Naive thymus-derived CD8-positive, alpha-beta T cell (primary cell): ENCODE results near the gene YWHAB. TPM values are rescaled to one million over a fixed set of nuclear protein-coding genes. Genes with fewer than 3 reads are reported as not detected.

Experiments used
- ATAC-seq, 2 donors: fragments of 150-1000 bp; cut with Tn5 transposase in 1 of 2; sonication (Bioruptor Pico), chemical (Tn5 transposase) in 1 of 2; 1 replicate in 1 of 2; 2 replicates in 1 of 2; pipeline ENCODE4 v1.10.0; 2021; ENCODE audit warnings: mild to moderate bottlenecking in 2 of 2, moderate library complexity in 2 of 2
- POLR2A ChIA-PET: fragments of 350-600 bp; sonication (Branson Sonifier 250); formaldehyde crosslinking; loops from one replicate; lab custom pipeline; 2021; ENCODE audit warnings: antibody characterized with exemption; lab: Charles Lee
- DNase-seq, 10 donors: peaks; one replicate each; pipeline versions ENCODE4 v3.0.0 to v3.0.0-alpha.2; 2020 to 2022
- H3K27ac Mint-ChIP-seq, 10 donors: one replicate each; pipeline ENCODE4 v1.8.0; 2020 to 2022; ENCODE audit warnings: mild to moderate bottlenecking in 10 of 10, mixed read lengths in 10 of 10, moderate library complexity in 4 of 10, inconsistent platforms in 1 of 10
- H3K27me3 Mint-ChIP-seq, 5 donors: one replicate each; pipeline ENCODE4 v1.8.0; 2021 to 2022; ENCODE audit warnings: mixed read lengths in 5 of 5
- H3K36me3 Mint-ChIP-seq, 3 donors: one replicate each; pipeline ENCODE4 v1.8.0; 2020 to 2022; ENCODE audit warnings: mixed read lengths in 3 of 3, mild to moderate bottlenecking in 2 of 3, inconsistent platforms in 1 of 3
- H3K4me1 Mint-ChIP-seq, 4 donors: one replicate each; pipeline ENCODE4 v1.8.0; 2021 to 2022; ENCODE audit warnings: mixed read lengths in 4 of 4
- H3K4me3 Mint-ChIP-seq, 10 donors: one replicate each; pipeline ENCODE4 v1.8.0; 2020 to 2022; ENCODE audit warnings: mild to moderate bottlenecking in 10 of 10, mixed read lengths in 10 of 10, moderate library complexity in 6 of 10, inconsistent platforms in 1 of 10
- H3K9me3 Mint-ChIP-seq, 9 donors: one replicate each; pipeline ENCODE4 v1.8.0; 2020 to 2022; ENCODE audit warnings: mixed read lengths in 9 of 9, mild to moderate bottlenecking in 3 of 9, inconsistent platforms in 1 of 9, moderate library complexity in 1 of 9
- polyA plus RNA-seq, 3 donors: library from polyadenylated mRNA; unstranded; fragments of 300-500 nt; fragmentation: Illumina TruSeq; gene quantifications; one replicate each; pipeline ENCODE4 v1.2.3, GENCODE V29; 2021
- total RNA-seq, 8 experiments: library from RNA in 2 of 8; stranded (reverse) in 2 of 8; gene quantifications; one replicate each; pipeline ENCODE4 v1.2.3 and lab custom pipeline; 2021 to 2026

Gene YWHAB
- total and polyA plus RNA-seq, 5 experiments from 2014 or later: 209 to 529 (median 510) TPM

DNA sequence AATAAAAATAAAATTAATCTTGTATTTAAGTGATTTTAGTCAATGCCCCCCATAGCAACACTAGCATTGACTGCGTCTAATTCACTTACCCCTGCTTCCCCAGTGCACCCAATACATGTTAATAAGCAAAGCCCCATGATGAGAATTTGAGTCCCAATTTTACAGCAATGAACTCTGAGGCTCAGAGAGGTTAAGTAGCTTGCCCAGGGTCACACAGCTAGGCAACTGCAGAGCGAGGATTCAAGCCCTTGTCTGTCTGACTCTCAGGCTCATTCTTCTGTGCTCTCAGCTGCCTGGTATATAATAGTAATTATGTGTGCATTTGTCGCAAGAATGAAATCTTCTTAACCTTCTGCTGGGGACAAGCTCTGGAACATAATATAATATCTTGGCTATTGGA, 32.8 kb downstream of the YWHAB start:
- Mint-ChIP-seq H3K27me3 (no peaks in the 10 kb centered on the region), H3K27ac (peak overlapping the region in 2 of 10 donors; percentile 24 to 71)
- POLR2A ChIA-PET: interaction anchor here (0.9 kb wide), 1 partner anchor 9 kb away, joined by 3 read pairs; the partner anchor contains the start of gene PABPC1L

DNA sequence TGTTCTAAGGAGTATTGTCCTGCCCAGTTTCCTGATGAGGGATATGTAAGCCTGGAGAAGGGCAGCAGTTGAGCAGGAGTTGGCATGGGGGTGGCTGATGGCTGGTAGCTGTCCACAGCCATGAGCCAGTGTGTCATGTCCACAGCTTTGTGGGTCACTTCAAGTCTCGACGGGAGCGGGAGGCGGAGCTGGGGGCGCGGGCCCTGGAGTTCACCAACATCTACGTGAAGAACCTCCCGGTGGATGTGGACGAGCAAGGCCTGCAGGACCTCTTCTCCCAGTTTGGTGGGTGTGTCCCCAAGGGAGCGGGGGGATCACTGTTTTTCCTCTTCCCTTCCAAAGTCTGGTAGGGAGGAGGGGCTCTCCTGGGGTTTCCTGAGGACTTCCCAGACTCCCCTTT, 33.3 kb downstream of the YWHAB start:
- Mint-ChIP-seq H3K27ac (peak overlapping the region in 2 of 10 donors; percentile 24 to 71), H3K9me3 (no peaks in the 10 kb centered on the region), H3K4me1 (peaks cover 8 to 15% (median 11%) of the 10 kb centered on the region in 4 donors), H3K4me3 (no peak overlapping the region), H3K27me3 (no peaks in the 10 kb centered on the region), H3K36me3 (peaks cover 0 to 39% (median 11%) of the 10 kb centered on the region in 3 donors)
- DNase-seq (no peak), ATAC-seq (no peak)
- POLR2A ChIA-PET: no interaction called here

More for the DNA sequence above, 32.8 kb downstream of the YWHAB start:
- no peak overlapping the region for H3K4me3 Mint-ChIP-seq
- H3K36me3 Mint-ChIP-seq: peaks cover 0 to 37% (median 11%) of the 10 kb centered on the region in 3 donors
- no peak for DNase-seq
- H3K9me3 Mint-ChIP-seq: no peaks in the 10 kb centered on the region
- no peak for ATAC-seq
- H3K4me1 Mint-ChIP-seq: peaks cover 9 to 18% (median 11%) of the 10 kb centered on the region in 4 donors

DNA sequence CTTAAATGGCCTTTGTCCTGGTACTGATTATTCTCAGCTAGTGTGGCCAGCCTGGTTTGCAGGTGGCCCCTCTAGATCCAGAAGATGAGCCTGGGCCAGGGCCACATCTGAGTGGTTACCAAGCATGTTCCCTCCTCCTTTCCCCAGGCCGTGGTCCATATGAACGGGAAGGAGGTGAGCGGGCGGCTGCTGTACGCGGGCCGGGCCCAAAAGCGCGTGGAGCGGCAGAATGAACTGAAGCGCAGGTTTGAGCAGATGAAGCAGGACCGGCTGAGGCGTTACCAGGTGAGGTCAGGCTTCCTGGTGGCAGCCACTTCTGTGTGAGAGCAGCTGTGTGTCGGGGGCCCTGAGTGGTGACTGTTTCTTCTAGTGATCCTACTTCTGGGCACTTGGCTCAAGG, 35.9 kb downstream of the YWHAB start:
- Mint-ChIP-seq H3K4me3 (no peak overlapping the region), H3K9me3 (no peaks in the 10 kb centered on the region), H3K27me3 (no peaks in the 10 kb centered on the region), H3K4me1 (no peaks in the 10 kb centered on the region), H3K27ac (no peak overlapping the region), H3K36me3 (peaks cover 0 to 46% (median 14%) of the 10 kb centered on the region in 3 donors)
- DNase-seq: no peak
- POLR2A ChIA-PET: no interaction called here
- no peak for ATAC-seq

DNA sequence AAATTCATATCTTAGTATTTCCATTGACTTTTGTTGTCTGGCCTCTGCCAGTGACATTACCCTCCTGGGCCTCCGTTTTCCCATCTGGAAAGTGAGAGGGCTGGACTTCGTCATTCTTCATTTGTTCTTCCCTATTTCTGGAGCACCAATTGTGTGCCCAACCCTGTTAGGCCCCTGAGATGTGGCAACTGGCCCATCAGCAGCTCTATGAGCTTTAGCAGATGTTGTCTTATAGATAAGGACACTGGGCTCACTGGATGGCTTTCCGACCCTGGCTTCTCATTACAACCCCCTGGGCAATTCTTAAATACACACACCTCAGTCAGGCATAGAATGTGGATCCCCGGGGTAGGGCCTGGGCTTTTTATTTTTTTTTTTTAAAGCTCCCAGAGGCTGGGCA, 39.0 kb downstream of the YWHAB start:
- no peak overlapping the region for H3K27ac Mint-ChIP-seq
- POLR2A ChIA-PET: no interaction called here
- H3K4me1 Mint-ChIP-seq: no peaks in the 10 kb centered on the region
- H3K36me3 Mint-ChIP-seq: peaks cover 0 to 38% (median 9%) of the 10 kb centered on the region in 3 donors
- H3K9me3 Mint-ChIP-seq: no peaks in the 10 kb centered on the region
- no peak overlapping the region for H3K4me3 Mint-ChIP-seq
- no peaks in the 10 kb centered on the region for H3K27me3 Mint-ChIP-seq
- ATAC-seq (no peak), DNase-seq (no peak)

DNA sequence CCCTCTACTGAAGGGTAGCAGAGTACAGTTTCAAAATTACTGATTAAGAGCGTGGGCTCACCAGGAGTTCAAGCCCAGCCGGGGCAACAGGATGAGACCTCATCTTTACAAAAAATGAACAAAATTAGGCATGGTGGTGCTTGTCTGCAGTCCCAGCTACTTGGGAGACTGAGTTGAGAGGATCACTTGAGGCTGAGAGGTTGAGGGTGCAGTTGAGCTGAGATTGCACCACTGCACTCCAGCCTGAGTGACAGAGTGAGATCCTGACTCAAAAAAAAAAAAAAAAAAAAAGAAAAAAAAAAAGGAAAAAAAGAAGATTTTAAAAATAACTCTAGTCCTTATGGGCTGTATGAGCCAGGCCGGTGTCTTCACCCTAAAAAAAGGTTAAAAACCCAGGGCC, 43.1 kb downstream of the YWHAB start:
- peaks cover 0 to 1% (median 0%) of the 10 kb centered on the region in 4 donors for H3K4me1 Mint-ChIP-seq
- no peaks in the 10 kb centered on the region for H3K9me3 Mint-ChIP-seq
- ATAC-seq: no peak
- peaks cover 0 to 36% (median 14%) of the 10 kb centered on the region in 3 donors for H3K36me3 Mint-ChIP-seq
- H3K27ac Mint-ChIP-seq: peak overlapping the region in 1 of 10 donors; percentile 27
- DNase-seq: no peak
- no peak overlapping the region for H3K4me3 Mint-ChIP-seq
- H3K27me3 Mint-ChIP-seq: no peaks in the 10 kb centered on the region
- POLR2A ChIA-PET: interaction anchor here (0.7 kb wide), 1 partner anchor 168 kb away, joined by 7 read pairs; no protein-coding TSS in a partner anchor

DNA sequence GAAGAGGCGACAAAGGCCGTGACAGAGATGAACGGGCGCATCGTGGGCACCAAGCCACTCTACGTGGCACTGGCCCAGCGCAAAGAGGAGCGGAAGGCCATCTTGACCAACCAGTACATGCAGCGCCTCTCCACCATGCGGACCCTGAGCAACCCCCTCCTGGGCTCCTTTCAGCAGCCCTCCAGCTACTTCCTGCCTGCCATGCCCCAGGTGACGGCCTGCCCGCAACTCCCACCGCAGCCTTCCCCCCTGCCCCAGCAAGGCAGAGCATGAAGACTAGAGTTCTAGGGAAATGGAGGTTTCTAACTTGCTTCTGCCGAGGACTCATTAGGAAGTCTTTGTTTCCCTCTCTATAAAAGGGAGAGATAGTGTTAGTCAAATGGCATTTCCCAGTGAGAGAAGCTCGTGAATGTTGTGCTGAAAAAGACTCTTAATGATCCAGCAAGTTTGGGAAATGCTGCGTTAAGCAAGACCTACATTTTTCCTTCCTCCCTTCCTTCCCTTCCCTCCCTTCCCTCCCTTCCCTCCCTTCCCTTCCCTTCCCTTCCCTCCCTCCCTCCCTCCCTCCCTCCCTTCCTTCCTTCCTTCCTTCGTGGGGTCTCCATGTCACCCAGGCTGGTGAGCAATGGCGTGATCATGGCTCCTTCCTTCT, 45.1 kb downstream of the YWHAB start:
- H3K4me3 Mint-ChIP-seq: no peak overlapping the region
- DNase-seq (no peak), ATAC-seq (no peak)
- peaks cover 0 to 1% (median 0%) of the 10 kb centered on the region in 4 donors for H3K4me1 Mint-ChIP-seq
- peak overlapping the region in 2 of 10 donors; percentile 48 to 75 for H3K27ac Mint-ChIP-seq
- peaks cover 0 to 27% (median 13%) of the 10 kb centered on the region in 3 donors for H3K36me3 Mint-ChIP-seq
- no peaks in the 10 kb centered on the region for H3K27me3 Mint-ChIP-seq
- POLR2A ChIA-PET: interaction anchor here (0.5 kb wide), 1 partner anchor 17 kb away, joined by 6 read pairs; no protein-coding TSS in a partner anchor
- H3K9me3 Mint-ChIP-seq: no peaks in the 10 kb centered on the region

DNA sequence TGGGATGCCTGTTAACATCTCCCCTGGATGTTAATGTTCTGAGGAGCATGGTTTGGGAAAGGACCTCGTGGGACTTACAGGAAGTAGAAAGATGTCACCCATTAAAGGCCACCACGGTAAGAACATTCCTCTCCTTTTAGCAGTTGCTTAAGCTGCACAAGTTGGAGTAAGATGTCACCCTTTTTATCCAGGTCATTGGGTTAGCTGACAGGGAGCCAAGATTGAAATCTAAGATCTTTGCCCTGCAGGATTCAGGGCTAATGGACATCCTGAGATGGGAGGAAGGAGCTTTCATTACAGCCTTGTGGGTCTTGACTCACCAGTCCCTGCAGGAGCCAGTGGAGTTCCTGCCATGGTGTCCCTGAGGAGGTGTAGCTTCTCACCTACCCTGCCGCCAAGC, 46.4 kb downstream of the YWHAB start:
- Mint-ChIP-seq H3K36me3 (peaks cover 0 to 37% (median 17%) of the 10 kb centered on the region in 3 donors), H3K27ac (no peak overlapping the region), H3K4me1 (peaks cover 0 to 1% (median 0%) of the 10 kb centered on the region in 4 donors), H3K9me3 (no peaks in the 10 kb centered on the region), H3K27me3 (no peaks in the 10 kb centered on the region), H3K4me3 (no peak overlapping the region)
- no peak for ATAC-seq
- POLR2A ChIA-PET: interaction anchor here (0.6 kb wide), 1 partner anchor 44 kb away, joined by 3 read pairs; no protein-coding TSS in a partner anchor
- no peak for DNase-seq

DNA sequence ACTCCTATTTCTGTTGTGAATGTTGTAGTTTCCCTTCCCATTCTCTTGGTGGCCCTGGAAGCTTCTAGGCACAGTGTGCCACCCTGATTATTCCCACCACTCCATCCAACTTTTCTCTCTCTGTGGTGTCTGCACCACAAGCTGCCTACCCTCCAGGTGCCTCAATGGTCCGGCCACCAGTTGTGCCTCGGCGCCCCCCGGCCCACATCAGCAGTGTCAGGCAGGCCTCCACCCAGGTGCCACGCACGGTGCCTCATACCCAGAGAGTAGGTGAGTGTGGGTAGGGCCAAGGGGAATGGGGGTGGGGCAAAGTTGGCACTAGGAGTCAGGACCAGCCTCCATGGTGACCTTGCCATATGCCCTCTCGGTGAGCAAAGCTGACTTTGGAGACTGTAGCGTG, 47.4 kb downstream of the YWHAB start:
- Mint-ChIP-seq H3K27ac (peak overlapping the region in 1 of 10 donors; percentile 37), H3K36me3 (peaks cover 0 to 44% (median 17%) of the 10 kb centered on the region in 3 donors), H3K27me3 (no peaks in the 10 kb centered on the region), H3K9me3 (no peaks in the 10 kb centered on the region), H3K4me1 (peaks cover 0 to 1% (median 0%) of the 10 kb centered on the region in 4 donors), H3K4me3 (no peak overlapping the region)
- POLR2A ChIA-PET: interaction anchor here (0.8 to 1.0 kb wide), 2 partner anchors 8 to 64 kb away, joined by 3 to 4 read pairs; no protein-coding TSS in a partner anchor
- DNase-seq (no peak), ATAC-seq (no peak)

DNA sequence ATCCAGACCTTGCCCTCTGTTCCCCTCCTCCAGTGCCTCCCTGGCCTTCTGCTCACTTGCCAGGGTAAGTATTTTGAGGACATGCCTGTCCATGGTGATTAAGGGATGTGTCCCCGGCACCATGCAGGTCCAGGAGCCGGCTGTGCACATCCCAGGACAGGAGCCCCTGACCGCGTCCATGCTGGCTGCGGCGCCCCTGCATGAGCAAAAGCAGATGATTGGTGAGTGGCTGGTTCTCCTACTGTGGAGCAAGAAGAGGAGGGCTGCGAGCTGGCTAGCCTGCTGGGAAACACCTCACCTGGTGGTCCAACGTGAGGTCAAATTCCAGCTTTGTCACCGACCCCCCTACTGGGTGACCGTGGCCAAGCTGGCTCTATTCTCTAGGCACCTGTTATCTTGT, 51.0 kb downstream of the YWHAB start:
- peaks cover 0 to 59% (median 12%) of the 10 kb centered on the region in 3 donors for H3K36me3 Mint-ChIP-seq
- peaks cover 0 to under 1% (median 0%) of the 10 kb centered on the region in 4 donors for H3K4me1 Mint-ChIP-seq
- H3K9me3 Mint-ChIP-seq: no peaks in the 10 kb centered on the region
- DNase-seq: no peak
- ATAC-seq: no peak
- no peaks in the 10 kb centered on the region for H3K27me3 Mint-ChIP-seq
- POLR2A ChIA-PET: no interaction called here
- H3K27ac Mint-ChIP-seq: no peak overlapping the region
- no peak overlapping the region for H3K4me3 Mint-ChIP-seq

DNA sequence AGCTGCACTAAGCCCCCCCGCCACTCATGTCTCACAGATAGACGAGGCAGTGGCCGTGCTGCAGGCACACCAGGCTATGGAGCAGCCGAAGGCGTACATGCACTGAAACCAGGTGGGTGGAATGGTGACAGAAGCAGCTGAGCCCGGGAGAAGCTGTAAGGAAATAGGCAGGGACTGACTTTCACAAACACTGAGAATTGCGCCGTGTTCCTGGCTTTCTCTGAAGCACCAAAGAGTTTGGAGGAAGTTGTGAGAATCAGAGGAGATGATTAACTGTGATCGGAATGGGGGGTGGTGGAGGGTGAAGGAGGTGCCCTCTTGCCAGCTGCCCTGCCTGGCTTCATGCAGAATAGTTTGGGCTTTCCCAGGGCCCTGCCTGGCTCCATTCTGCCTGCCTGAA, 53.1 kb downstream of the YWHAB start:
- POLR2A ChIA-PET: interaction anchor here (1.3 kb wide), 1 partner anchor 13 kb away, joined by 3 read pairs; no protein-coding TSS in a partner anchor
- Mint-ChIP-seq H3K4me1 (peaks cover 0 to 6% (median 0%) of the 10 kb centered on the region in 4 donors), H3K36me3 (peaks cover 0 to 69% (median 11%) of the 10 kb centered on the region in 3 donors), H3K27ac (peak overlapping the region in 3 of 10 donors; percentile 61 to 89 (median 76)), H3K9me3 (no peaks in the 10 kb centered on the region), H3K4me3 (no peak overlapping the region), H3K27me3 (no peaks in the 10 kb centered on the region)
- ATAC-seq (no peak), DNase-seq (no peak)

DNA sequence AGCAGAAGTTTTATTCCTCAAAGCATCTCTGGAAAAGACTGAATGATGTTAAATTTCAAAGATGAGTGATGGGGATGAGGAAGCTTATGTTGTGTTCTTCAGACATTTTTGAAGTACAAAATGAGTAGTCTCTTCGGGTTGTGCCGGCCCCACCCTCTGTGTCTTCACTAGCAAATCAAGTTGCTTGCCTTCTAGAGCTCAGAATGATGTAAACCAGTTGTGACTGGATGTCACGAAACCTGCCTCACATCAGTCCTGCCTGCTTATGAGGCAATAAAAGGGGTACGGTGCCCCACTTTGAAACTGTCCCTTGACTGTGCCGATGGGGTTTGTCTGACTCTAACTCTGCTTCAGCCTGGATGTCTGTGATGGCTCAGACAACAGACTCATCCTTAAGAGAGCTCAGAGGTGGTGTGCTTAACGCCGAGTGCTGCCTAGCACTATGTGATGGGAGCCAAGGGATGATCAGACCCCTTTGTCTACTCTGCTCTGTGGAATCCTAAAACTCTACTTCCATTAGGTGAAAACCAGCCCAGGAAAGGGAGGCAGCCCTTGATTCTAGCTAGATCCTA, 55.7 kb downstream of the YWHAB start:
- peaks cover 0 to 6% (median 0%) of the 10 kb centered on the region in 4 donors for H3K4me1 Mint-ChIP-seq
- H3K36me3 Mint-ChIP-seq: peaks cover 0 to 82% (median 8%) of the 10 kb centered on the region in 3 donors
- H3K9me3 Mint-ChIP-seq: no peaks in the 10 kb centered on the region
- DNase-seq (no peak), ATAC-seq (no peak)
- POLR2A ChIA-PET: interaction anchor here (1.0 to 1.4 kb wide), 2 partner anchors 9 to 41 kb away, joined by 3 to 6 read pairs; no protein-coding TSS in a partner anchor
- no peaks in the 10 kb centered on the region for H3K27me3 Mint-ChIP-seq
- no peak overlapping the region for H3K4me3 Mint-ChIP-seq
- H3K27ac Mint-ChIP-seq: peak overlapping the region in 5 of 10 donors; percentile 18 to 84 (median 47)

DNA sequence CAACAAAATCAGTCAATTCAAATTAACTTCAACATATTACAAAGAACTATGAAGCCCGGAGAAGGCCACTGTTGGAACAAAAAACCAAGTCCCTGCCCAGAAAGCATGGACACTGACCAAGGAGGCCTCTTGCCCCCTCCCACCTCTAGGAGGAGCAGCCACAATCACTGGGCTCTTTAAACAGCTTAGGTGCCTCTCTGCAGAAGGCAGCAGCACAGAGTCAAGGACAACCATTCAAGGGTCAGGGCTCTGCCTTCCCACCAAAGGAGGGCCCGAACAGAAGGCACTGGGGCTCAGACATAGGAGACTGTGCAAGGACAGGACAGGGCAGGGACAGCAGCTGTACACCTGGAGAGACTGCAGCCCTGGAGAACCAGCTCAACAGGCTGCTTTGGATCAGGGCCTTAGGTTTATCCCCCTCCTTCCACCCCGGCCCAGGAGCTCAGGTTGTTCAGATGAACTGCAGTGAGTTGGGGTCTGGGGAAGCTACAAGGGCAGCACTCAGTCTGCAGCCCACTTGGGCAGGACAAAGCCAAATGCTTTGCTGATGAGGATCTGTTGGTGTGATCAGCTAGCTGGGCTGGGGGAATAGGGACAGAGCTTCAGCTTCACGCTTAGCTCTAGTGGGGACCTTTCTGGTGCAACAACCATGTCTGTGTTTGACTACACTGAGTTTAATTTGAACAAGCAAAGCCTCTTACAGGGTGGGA, 56.9 kb downstream of the YWHAB start:
- H3K9me3 Mint-ChIP-seq: no peaks in the 10 kb centered on the region

More for the DNA sequence above, 56.9 kb downstream of the YWHAB start:
- peak overlapping the region in 5 of 10 donors; percentile 9 to 91 (median 21) for H3K27ac Mint-ChIP-seq
- H3K4me1 Mint-ChIP-seq: peaks cover 0 to 6% (median 1%) of the 10 kb centered on the region in 4 donors
- no peaks in the 10 kb centered on the region for H3K27me3 Mint-ChIP-seq
- H3K36me3 Mint-ChIP-seq: peaks cover 0 to 82% (median 8%) of the 10 kb centered on the region in 3 donors
- H3K4me3 Mint-ChIP-seq: no peak overlapping the region
- POLR2A ChIA-PET: no interaction called here
- DNase-seq (no peak), ATAC-seq (no peak)
